Epithelial cell of proximal tubule (primary cell): ENCODE data around the gene ACER2. TPM values are rescaled to one million over a fixed set of nuclear protein-coding genes. Genes with fewer than 3 reads are reported as not detected.
"Not testable (repeated sequence)": the region's sequence is repeated elsewhere in the genome, so short reads cannot be mapped to it uniquely, and the experiment has no call there.

Source experiments
- DNase-seq: peaks from one replicate; pipeline ENCODE4 v3.0.0-alpha.2; 2011; ENCODE audit warnings: low read depth
- H3K4me3 ChIP-seq: 2 replicates; pipeline ENCODE4 v1.5.1; 2011; ENCODE audit warnings: low read depth, mild to moderate bottlenecking, low read length
- total RNA-seq: library from RNA; depleted of rRNA; stranded (reverse); fragments of >200 nt; gene quantifications from 2 replicates; pipeline ENCODE4 v1.2.3, GENCODE V29; 2015
- TF ChIP-seq, protein P1 (sequence below): conservative IDR thresholded peaks from 2 replicates; pipeline ENCODE4 v1.5.1; 2012; ENCODE audit warnings: low read depth, mild to moderate bottlenecking, low read length

The ACER2 gene
- total RNA-seq, 1 donor from 2014 or later, result 4.1 TPM

DNA sequence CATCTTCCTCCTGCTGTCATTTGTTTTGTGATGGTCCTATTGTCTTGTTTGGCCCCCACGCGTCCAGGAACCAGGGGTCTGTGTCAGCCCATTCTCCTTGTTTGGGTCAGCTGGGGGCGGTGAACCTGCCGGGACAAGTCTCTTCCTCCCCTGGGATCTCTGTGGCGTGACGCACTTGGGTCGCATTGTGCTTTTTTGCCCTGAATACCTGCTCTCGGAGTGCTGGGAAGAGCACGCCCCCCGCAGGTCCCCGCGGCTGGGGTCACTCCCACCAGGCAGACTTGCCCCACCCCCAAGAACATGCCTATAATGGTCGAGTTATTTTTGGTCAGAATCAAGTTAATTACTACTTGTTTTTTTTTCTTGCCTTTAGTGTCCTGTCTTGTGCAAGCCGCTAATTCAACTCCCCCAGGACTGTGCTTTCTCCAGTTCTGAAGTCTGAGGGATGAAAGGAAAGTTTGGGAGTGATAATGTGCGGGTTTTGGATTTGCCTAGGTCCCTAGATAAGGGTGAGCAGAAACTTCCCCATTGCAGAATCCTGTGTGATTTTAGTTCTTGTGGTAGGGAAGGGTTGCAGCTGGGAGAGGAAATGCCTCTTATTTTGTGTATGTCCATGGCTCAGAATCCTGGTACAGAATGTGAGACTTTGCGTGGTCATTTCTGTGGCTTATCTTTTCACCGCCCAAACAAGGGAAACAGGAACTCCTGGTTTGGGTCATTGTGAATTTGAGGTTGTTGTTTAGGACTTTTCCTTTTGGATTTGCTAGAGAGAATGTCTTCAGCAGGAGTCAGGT, 789 bp downstream of the ACER2 start:
- no peak for DNase-seq
- peak overlapping the region; percentile 85 for H3K4me3 ChIP-seq
- TF ChIP-seq, protein P1, sequence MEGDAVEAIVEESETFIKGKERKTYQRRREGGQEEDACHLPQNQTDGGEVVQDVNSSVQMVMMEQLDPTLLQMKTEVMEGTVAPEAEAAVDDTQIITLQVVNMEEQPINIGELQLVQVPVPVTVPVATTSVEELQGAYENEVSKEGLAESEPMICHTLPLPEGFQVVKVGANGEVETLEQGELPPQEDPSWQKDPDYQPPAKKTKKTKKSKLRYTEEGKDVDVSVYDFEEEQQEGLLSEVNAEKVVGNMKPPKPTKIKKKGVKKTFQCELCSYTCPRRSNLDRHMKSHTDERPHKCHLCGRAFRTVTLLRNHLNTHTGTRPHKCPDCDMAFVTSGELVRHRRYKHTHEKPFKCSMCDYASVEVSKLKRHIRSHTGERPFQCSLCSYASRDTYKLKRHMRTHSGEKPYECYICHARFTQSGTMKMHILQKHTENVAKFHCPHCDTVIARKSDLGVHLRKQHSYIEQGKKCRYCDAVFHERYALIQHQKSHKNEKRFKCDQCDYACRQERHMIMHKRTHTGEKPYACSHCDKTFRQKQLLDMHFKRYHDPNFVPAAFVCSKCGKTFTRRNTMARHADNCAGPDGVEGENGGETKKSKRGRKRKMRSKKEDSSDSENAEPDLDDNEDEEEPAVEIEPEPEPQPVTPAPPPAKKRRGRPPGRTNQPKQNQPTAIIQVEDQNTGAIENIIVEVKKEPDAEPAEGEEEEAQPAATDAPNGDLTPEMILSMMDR, result no peak

DNA sequence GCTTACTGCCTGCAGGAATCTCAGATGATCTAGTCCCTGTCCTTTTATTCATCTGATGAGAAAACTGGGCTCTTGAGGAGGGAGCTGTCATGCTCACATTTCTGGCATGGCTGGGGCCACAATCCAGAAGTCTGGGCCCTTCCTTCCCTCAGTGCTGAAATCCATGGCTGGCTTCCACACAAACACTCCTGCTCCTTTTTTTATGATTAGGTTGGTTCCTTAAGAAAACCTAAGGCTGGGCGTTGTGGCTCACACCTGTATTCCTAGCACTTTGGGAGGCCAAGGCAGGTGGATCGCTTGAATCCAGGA, 1.3 kb downstream of the ACER2 start:
- peak overlapping the region; percentile 85 for H3K4me3 ChIP-seq
- DNase-seq, result no peak
- TF ChIP-seq, protein P1, result no peak

DNA sequence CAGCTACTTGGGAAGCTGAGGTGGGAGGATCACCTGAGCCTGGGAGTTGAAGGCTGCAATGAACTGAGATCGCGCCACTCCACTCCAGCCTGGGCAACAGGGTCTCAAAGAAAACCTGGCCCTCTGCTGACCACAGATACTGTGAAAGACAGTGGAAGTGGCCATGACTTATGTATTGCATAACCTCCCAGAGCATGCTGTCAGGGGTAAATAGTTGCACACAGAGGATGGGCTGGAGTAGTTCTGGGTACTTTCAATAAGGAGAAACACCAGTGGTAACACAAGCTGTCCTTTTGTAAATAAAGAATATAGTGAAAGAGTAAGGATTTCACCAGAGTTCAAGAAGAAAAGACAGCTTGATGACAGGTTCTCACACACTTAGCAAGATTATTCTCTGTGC, 1.8 kb downstream of the ACER2 start:
- no peak overlapping the region for H3K4me3 ChIP-seq
- TF ChIP-seq, protein P1, result no peak
- DNase-seq, result no peak

DNA sequence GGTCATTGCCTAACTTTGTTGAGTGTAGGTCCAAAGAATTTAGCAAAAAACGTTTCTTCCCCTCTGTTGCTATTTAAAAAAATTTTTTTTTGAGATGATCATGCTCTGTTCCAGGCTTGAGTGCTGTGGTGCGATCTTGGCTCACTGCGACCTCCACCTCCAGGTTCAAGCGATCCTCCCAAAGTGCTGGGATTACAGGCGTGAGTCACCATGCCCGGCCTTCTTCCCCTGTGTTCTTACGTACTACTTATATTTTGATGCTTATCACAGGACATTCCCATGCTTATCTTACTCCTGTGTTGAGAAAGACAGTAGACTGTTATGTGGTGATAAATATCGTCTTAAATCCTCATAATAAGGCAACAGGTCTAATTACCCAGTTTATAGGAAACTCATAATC, 2.5 kb downstream of the ACER2 start:
- TF ChIP-seq, protein P1, result no peak
- no peak for DNase-seq
- H3K4me3 ChIP-seq, result no peak overlapping the region

DNA sequence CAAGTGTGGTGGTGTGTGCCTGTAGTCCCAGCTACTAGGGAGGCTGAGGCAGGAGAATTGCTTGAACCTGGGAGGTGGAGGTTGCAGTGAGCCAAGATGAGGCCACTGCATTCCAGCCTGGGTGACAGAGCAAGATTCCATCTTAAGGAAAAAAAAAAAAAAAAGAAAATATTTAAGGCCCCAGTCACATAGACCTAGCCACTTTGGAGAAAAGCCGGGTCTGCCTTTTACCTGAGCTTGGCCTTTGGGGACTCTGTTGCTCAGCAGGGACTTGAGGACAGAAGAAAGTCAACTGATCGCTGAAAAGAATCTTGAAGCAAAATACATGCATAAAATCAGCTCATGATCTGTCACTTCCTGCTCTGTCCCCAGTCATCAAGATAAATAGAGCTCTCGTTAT, 4.6 kb downstream of the ACER2 start:
- H3K4me3 ChIP-seq, DNase-seq: not testable (repeated sequence)

DNA sequence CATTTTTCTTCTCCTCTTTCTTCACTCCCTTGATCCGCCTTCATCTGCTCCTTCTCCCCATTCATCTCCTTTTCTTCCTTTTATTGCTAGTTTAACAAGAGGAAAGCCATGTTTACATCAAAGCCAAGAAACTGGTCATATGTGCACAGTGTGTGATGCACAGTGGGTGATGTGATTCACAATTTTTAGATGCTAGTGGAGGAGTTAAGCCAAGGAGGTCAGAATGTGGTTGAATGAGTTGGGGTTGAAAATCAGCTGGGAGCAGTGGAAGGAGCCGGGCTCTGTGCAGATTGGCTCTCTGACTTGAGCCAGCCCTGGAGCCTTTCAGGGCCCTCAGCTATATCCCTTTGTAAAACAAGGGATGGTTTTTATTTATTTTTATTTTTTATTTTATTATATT, 7.3 kb downstream of the ACER2 start:
- no peak overlapping the region for H3K4me3 ChIP-seq
- DNase-seq, result no peak
- TF ChIP-seq, protein P1, result no peak

DNA sequence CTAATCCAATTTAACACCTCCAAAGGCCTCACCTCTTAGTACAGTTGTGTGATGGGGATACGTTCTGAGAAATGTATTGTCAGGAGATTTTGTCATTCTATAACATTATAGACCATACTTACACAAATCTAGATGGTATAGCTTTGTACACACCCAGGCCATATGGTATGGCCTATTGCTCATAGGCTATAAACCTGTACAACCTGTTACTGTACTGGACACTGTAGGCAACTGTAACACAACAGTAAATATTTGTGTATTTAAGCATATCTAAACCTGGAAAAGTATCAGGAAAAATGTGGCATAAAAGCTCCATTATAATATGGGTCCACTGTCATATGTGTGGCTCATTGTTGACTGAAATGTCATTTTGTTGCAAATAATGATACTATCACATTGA, 12.1 kb downstream of the ACER2 start:
- no peak overlapping the region for H3K4me3 ChIP-seq
- TF ChIP-seq, protein P1, result no peak
- no peak for DNase-seq
